NCI-H146 treated with DMSO at 0.1 percent for 48 hours (cell line): Measurements from ENCODE around the gene MEI4.
A peak's percentile ranks its signal among the peaks of the same experiment; 100 is the strongest.
"Not testable (repeated sequence)": the region's sequence is repeated elsewhere in the genome, so short reads cannot be mapped to it uniquely, and the experiment has no call there.

Source experiments
- DNase-seq: peaks from one replicate; lab custom pipeline; 2025; ENCODE audit not compliant: unreplicated experiment; lab: John Stamatoyannopoulos, UW

MEI4 gene, protein sequence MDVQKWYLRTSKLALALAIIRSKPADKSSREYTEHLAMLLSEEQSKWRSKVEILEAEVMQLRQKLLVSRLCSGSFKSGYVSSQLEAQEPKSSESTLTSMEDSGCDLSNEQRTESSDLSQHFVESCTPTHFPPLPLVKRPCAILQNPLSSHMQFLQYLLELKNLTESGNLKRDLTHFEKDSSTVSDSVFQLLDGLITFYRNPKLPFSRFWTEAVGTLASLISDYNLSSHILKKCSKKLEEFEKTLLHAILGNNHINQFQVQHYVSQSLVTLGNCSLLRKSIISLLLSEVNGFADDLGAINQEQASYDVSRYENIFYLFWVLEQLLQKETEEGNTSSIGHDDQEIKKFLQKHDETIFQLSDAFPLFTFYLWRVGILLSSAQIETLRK

GRCh38 chr6:77652739-77653138 lies at the start of gene MEI4:
Gene MEI4, plus strand, starts transcription at chr6:77653039. Its CDS starts 37,633 bp downstream, at chr6:77690672.
- no peak for DNase-seq

- no peak for DNase-seq
These were observed 48.4 kb upstream of the MEI4 start for GRCh38 chr6:77604476-77604875.

- DNase-seq = no peak
These were observed 45.8 kb upstream of the MEI4 start for GRCh38 chr6:77607004-77607403.

- DNase-seq = no peak
These were observed 43.7 kb upstream of the MEI4 start for GRCh38 chr6:77609106-77609505.

- DNase-seq = no peak
These were observed 33.7 kb upstream of the MEI4 start for GRCh38 chr6:77619114-77619513.

GRCh38 chr6:77620278-77620882 lies 32.5 kb upstream of the MEI4 start:
- no peak for DNase-seq

DNA sequence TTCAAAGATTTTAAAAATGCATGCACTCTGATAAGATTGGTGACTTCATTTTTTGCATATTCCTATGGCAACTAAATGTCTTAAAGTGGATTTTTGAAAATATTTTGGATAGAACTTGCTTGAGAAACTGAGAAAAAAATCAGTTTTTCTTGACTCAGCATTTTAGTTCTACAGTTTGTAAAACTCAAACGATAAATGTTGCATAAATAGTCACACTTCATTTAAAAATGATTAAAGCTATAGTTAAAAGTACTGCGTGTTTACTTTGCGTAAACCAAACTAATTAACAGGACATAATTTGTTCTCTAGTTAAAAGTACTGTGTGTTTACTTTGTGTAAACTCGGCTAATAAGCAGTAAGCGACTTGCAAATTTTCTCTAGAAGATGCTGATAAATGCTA lies 28.3 kb upstream of the MEI4 start:
- DNase-seq = no peak

DNA sequence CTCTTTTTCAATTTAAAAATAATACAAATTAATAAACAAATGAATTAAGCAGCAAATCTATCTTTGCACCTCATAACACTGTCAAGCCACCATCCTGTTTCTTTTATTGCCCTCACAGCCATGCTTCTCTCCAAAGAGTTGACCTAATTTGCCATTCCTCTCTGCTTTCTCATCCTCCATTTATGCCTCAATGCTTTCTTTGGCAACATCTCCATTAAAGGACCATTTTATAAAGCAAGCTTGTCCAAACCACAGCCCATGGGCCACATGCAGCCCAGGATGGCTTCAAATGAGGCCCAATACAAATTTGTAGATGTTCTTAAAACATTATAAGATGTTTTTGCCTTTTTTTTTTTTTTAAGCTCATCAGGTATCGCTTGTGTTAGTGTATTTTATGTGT lies 26.4 kb upstream of the MEI4 start:
- no peak for DNase-seq

DNA sequence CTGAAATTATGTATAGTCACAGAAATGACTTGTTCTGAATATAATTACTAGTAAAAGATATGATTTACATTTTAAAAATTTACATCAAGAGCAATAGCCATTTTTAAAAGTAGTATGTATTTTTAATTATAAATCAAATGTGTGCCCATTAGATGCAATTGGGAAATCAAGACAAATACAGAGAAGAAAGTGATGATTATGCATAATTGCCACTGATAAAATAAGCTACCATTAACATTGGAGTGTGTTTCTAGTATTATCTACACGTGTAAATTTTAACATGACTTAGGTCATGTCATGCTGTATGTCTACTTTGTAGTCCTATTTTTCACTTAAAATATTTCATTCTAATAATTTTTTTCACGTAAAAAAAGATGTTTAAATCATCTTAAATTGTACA lies 22.8 kb upstream of the MEI4 start:
- no peak for DNase-seq

DNA sequence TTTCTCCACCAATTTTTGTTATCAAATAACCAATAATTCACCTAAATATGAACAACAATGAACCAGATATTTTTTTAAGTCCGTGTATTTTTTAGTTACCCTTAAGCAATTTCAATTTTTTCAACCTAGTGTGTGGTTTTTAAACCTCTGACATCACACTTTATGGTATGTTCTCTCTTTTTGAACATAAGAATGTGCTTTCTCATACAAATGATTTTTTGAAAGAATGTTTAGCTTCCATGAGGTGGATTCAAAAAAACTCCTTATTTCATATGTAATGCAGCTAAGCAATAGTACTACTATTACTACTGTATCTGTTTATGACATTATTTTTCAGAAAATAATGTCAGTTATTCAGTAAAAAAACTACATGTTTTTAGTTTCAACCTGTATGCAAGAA lies 19.4 kb upstream of the MEI4 start:
- DNase-seq = no peak

DNA sequence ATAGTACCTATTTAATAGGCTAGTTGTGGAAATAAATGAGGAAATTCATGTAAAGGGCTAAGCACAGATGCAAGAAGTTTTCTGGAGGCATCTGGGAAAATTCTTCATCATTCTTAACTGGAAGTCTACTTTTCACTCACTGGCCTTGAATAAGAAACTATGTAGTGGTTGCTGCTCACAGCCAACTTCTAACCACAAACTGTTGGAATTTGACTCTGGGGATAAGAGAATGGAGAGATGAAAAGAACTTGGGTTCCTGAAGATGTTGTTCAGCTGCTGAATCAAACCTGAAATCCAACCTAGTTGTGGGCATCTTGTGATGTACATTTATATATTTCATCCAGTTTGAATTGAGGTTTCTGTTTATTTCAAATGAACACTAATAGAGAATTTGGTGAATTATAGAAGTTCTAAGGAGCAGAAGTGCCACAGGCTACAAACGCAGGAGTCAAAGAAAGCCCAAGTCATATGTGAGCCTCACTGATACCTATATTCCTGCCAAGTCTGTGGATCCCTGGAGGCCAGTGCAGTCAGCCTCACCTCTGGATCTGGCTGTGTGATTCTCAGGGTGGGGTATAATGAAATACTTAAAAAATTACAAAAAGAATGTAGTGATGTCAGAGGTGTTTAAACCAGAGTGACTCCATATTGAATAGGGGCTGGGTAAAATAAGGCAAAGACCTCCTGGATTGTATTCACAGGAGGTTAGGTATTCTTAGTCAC lies 18.7 kb upstream of the MEI4 start:
- DNase-seq = no peak

DNA sequence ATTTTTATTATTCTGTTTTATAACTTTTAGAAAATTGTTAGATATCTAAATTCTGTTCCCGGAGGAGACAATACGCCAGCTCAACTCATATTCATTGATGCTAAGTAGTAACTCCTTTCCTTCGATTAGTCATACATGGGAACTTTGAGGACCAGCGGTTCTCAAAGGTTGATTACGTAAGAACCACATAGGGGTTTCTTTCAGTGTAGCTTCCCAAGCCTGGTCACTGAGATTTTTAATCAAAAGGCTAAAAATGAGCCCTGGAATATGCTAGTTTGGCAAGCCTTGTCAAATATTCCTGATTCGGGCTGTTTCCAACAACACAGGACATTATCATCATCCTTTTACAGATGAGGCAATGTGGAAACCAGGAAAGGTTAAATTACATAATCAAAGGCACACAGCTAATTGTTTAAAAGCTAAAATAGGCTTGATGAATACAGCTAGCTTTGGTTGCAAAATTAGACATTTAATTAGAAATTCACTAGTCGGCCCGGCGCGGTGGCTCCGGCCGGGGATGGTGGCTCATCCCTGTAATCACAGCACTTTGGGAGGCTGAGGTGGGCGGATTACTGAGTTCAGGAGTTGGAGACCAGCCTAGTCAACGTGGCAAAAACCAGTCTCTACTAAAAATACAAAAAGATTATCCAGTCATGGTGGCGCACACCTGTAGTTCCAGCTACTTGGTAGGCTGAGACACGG lies 14.6 kb upstream of the MEI4 start:
- no peak for DNase-seq

GRCh38 chr6:77644102-77644705 lies 8.6 kb upstream of the MEI4 start:
- DNase-seq = no peak

- DNase-seq = peak; percentile 73
These were observed 2.7 kb upstream of the MEI4 start for GRCh38 chr6:77650098-77650663.

DNA sequence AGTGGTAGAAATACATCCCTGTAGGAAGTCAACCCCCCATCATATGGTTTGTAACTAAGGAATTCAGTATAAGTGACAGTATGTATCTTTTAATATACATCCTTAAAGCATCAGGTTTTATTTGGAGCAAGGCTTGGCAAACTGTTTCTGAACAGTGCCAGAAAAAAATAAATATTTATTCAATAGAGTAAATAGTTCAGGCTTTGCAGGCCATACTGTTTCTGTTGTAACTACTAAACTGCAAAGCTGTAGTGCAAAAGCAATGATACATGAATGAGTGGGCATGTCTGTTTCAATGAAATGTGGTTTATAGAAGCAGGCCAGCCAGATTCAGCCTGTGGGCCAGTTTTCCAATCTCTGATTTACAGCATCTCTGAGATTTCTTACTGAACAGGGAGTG lies 977 bp downstream of the MEI4 start:
- no peak for DNase-seq

DNA sequence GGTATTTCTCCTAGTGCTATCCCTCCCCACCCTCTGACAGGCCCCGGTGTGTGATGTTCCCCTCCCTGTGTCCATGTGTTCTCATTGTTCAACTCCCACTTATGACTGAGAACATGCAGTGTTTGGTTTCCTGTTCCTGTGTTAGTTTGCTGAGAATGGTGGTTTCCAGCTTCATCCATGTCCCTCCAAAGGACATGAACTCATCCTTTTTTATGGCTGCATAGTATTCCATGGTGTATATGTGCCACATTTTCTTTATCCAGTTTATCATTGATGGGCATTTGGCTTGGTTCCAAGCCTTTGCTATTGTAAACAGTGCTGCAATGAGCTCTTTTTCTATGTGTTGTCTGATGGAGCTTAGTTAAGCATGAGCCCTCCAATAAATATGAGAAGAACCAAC lies 2.2 kb downstream of the MEI4 start:
- DNase-seq = not testable (repeated sequence)

DNA sequence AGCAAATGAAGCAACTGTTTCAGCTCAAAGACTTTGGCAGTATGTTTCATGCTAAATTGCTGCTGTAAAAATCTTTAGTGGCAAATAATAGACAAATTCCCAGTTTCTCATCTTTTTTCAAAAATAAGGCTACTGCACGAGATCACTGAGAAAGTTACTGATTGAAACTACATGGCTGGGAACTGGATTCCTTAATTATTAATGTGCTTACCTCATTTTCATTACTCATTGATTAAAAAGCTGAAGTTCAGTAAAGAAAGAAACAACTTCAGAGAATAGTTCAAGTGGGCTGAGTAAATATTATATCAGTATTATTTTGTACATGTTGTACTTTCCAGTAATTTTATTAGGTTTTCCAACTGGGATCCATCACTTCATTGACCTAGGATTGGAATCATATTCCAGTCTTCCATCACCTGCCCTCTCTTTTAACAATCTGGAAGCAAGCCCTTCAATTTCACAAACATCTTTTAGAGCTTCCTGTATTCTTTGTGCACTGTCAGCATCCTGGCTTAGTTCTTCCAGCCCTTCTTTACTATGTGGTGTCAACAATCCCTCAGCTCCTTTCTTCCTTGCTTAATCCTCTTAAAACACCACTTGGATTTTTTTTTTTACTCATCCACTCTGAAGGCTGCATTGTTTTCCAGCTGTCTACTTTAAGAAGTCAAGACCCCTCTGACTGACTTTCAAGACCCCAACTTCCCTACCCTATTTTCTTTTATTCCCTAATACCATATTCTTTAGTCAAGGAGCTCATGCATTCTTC lies 4.3 kb downstream of the MEI4 start:
- DNase-seq = no peak

GRCh38 chr6:77666340-77666739 lies 13.5 kb downstream of the MEI4 start:
- no peak for DNase-seq

DNA sequence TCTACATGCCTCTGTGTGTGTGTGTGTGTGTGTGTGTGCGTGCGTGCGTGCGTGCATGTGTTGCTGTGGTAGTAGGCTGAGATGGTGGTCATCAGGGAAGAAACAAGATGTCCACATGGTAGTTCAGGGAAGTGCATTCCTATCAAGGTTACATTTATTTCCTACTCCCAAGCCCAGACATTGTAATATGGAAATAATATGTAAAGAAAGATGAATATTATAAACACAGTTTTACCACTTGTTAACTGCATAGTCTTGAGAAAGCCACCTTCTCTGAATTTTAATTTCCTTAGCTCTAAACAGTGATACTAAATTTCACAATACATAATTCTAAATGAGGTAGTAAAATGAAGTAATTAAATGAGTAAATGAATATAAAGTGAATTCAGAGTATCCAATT lies 14.0 kb downstream of the MEI4 start:
- no peak for DNase-seq

- DNase-seq = no peak
These were observed 17.1 kb downstream of the MEI4 start for GRCh38 chr6:77669913-77670312.
